Stimulated activated CD8-positive, alpha-beta memory T cell treated with anti-CD3 and anti-CD28 coated beads, Interleukin-12 subunit alpha, Interleukin-12 subunit beta, amount 100 ng/mL, for 4 hours (primary cell): ENCODE measurements around the gene RIN1.
"Not testable (repeated sequence)": the region's sequence is repeated elsewhere in the genome, so short reads cannot be mapped to it uniquely, and the experiment has no call there.

Source experiments
- DNase-seq: peaks from one replicate; pipeline ENCODE4 v3.0.0-alpha.2; 2020; ENCODE audit warnings: low read depth

RIN1 gene

DNA sequence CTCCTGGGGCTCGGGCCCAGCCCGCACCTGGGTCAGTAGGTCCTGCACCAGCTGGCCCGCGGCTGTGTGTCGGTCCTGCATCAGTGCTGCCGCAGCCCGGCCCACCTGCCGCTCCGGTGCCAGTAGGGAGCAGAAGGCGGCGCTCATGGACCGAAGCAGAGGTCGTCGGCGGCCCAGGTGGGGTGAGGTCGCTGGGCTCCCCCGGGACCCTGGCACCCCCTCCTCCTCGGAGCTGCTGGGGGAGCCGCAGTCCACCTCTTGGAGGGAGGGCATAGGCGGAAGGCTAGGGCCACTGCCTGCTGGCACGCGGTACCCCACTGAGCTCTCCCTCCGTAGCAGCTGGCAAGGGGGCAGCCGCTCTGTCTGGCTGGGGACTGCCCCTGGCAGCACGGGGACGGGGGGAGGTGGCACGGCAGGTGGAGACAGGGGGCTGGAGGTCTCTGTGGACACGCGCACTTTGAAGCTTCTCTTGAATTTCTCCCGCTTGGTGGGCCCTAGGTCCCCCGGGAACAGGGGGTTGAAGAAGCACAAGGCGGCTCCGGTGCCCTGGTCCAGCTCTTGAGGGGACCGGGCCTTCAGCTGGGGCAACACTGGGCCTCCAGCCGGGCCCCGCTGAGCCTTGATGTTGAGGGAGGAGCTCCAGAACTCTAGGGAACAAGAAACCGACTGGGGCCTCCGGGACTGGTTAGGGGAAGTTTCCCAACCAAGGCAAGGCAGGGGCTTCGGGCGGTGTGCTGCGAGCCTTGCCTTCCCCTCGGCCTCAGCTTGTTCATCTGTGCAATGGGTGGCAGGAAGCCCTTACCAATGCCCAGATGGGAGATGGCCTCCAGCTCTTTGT lies 1.4 kb downstream of the RIN1 start:
- no peak for DNase-seq

GRCh38 chr11:66333896-66334604 lies 2.2 kb downstream of the RIN1 start:
- no peak for DNase-seq

DNA sequence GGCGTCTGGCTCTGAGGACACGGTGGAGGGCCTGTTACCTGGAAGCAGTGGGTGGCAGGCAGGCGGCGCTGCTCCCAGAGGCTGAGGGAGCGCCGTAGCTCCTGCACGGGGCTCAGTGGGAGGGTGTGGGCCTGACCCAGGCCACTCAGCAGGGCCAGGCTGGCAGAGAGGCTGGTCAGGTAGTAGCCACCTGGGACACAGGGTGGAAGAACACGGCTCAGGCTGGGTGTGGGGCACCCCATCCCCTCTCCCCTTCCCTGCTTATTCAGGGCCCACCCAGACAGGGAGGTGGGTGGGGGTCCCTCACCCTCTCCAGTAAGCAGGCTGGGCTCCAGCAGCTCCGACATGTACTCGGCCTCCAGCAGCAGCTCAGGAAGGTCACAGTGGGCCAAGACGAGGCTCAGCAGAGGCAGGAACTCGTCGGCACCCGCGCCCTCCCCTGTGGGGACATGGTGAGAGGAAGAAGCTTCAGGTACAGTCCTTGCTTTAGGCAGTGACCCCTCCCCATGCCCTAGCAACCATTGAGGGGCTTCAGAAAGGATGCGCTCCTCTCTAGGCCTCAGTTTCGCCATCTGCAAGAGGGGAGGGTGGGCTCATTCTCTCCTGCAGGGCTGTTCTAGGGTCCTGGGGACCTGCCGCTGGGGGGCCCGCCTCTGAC lies 2.9 kb downstream of the RIN1 start:
- no peak for DNase-seq

DNA sequence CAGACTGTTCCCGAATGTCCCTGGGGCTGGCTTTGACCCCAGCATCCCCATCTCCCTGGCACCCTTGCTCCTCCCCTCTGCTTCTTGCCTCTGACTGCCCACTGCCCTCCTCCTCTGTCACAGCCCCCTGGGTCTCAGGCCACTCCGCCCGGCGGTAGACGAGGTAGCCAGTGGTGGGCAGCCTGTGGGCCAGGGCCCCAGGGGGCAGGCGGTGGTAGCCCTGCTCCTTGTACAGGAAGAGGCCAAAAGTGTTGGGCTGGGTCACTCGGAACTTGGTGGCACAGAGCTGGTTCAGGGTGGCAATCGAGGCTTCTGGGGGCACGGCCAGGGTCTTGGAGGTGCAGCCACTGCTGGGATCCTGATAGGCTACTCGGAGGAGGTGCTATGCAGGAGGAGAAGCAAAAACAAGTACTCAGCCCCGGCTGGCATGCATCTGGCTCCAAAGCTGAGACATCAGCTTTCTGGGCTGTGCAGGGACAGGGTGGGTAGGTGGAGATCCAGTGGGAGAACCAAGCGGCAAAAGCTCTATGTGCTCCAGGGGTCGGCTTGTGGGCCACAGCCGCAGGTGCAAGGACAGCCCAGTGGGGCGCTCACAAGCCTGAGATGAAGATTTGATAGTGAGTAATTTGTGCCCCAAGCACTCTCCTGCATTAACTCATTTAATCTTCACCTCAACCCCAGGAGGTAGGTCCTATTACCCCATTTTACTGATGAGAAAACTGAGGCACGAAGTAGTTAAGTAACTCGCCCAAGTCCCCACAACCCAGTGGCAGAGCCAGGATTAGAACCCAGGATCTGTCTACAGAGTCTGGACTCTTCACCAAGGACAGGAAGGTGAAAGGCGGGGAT lies 3.6 kb downstream of the RIN1 start:
- DNase-seq = no peak

DNA sequence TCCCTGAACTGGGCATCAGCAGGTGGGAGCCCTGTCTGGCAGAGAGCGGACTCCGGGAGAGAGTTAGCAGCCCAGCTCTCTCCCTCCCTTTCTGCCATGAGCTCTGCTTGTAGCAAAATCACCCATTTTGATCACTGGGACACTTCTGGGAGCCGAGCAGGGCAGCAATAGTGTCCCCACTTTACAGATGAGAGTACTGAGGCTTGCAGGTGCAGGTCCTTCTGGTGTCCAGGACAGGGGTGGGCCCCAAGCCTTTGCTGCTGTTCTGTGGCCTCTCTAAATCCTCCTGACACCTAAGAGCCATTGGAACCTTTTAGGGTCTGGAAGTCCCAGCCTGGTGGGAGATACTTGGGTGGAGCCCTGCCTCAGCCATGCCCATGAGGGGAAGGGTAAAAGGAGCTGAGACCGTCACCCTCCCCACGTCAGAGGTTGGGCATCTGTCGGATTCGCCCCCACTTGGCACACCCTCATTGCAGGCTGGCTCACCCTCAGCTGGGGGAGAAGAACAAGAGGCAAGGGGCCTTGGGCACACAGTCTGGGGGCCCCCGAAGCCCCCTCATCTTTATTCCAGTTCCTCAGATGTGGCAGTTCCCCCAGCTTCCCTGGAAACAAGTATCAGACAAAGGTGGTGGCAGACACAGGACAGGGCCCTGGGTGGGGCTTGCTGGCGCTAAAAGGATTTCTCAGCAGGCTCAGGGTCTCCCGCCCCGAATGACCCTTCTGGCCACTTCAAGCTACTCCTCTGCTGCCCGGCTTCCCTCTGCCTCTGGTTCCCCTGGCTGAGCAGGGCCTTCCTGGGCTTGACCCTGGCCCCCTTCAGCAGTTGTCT lies 4.5 kb downstream of the RIN1 start:
- DNase-seq = no peak

DNA sequence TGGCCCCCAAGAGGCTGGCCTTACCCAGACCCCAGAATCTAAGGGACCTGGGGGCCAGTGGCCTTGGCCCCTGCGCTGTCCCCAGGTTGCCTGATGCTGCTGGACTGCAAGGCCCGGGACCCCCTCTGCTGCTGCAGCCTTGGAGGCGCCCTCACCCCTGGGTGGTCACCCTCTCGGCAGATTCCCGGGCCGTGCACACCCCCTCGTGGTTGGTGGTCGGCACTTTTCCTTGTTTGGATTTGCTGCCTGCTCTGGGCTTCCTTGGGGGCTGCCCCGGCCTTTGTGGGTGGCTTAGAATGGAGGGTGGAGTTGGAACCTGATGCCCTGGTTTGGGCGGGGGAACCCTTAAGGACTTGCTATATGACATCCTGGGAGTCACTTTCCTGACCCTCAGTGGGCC lies 5.3 kb downstream of the RIN1 start:
- no peak for DNase-seq

- DNase-seq = no peak
Measured at GRCh38 chr11:66329165-66329673, 7.0 kb downstream of the RIN1 start.

- peak; percentile 64 for DNase-seq
Measured at GRCh38 chr11:66328302-66329144, 7.7 kb downstream of the RIN1 start.

- no peak for DNase-seq
Measured at GRCh38 chr11:66328031-66328301, 8.3 kb downstream of the RIN1 start.

DNA sequence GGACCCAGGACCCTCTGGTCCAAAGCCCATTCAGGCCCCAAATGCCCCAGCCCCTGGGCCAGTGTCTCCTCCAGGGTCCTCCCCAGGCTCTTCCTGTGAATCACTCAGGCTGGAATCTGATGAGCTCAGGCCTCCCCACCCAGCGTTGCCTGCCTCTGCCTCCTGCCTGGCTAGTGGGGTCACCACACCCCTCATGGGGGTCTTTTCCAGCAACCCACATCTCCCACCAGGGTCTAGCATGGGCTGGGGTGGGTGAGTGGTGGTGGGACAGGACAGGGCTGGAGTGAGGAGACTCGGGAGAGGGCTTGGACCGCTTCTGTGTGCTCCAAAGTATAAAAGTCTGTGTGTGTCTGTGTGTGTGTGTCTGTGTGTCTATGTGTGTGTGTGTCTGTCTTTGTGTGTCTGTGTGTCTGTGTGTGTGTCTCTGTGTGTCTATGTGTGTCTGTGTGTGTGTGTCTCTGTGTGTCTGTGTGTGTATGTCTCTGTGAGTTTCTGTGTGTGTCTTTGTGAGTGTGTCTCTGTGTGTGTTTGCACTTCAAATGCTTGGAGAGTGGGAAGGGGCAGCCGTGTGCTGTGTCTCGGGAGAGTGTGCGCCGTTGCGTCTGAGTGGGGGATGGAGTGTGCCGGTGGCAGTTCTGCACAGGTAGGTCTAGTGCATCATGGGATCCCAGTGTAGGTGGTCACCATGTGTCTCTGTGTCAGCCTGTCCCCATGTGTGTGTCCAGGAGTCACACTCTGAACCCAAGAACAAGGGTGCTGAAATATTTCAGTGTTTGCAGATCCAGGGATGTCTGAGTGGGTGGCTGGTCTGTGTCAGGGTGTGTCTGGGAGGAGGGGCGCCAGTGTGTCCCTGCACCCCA lies 8.8 kb downstream of the RIN1 start:
- DNase-seq = no peak

DNA sequence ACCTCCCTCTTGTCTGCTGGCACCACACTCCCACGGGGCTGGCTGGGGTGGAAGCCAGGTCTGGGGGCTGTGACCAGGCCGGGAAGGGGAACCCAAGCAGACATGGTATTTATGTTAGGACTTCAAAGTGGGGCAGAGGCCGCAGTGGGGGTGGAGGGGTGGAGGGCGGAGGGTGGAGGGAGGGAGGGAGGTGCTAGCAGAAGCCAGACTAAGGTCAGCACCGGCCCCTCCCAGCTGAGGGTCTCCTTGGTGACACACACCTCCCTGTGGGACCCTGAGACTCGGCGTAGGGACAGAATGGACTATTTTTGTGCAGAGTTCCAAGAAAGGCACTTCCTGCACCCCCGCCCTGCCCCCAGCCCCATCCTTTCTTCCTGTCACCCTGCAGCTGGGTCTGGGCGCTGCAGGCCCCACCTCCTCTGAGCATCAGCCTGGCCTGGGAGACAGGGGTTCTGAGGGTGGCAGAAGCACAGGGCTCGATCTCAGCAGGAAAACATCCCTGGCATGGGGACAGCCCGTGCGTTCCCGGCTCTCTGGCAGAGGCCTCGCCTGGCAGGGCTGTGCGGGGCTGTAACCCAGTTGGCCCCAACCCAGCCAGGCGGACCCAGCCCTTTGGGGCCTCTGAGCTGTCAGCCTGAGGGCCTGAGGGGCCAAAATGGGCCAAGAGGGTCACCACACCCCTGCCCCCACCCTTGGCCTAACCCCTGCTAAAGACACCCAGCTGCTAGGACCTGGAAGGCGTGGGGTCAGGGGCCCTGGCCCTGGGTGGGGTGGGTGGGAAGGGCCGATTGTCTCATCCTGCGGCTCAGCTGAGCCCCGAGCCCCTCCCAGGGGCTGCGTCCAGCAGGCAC lies 9.7 kb downstream of the RIN1 start:
- no peak for DNase-seq

- DNase-seq = no peak
Measured at GRCh38 chr11:66325263-66325671, 11.0 kb downstream of the RIN1 start.

GRCh38 chr11:66324664-66325063 lies 11.6 kb downstream of the RIN1 start:
- no peak for DNase-seq

GRCh38 chr11:66323684-66324083 lies 12.6 kb downstream of the RIN1 start:
- DNase-seq = no peak

- DNase-seq = no peak
Measured at GRCh38 chr11:66322732-66323427, 13.4 kb downstream of the RIN1 start.

GRCh38 chr11:66321606-66322005 lies 14.6 kb downstream of the RIN1 start:
- no peak for DNase-seq

DNA sequence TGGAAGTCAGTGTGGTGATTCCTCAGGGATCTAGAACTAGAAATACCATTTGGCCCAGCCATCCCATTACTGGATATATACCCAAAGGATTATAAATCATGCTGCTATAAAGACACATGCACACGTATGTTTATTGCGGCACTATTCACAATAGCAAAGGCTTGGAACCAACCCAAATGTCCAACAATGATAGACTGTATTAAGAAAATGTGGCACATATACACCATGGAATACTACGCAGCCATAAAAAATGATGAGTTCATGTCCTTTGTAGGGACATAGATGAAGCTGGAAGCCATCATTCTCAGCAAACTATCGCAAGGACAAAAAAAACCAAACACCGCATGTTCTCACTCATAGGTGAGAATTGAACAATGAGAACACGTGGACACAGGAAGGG lies 15.5 kb downstream of the RIN1 start:
- not testable (repeated sequence) for DNase-seq

DNA sequence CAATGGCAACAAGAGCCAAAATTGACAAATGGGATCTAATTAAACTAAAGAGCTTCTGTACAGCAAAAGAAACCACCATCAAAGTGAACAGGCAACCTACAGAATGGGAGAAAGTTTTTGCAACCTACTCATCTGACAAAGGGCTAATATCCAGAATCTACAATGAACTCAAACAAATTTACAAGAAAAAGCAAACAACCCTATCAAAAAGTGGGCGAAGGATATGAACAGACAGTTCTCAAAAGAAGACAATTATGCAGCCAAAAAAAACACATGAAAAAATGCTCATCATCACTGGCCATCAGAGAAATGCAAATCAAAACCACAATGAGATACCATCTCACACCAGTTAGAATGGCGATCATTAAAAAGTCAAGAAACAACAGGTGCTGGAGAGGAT lies 15.9 kb downstream of the RIN1 start:
- not testable (repeated sequence) for DNase-seq
